Body of pancreas (tissue), 4 donors: Measurements from ENCODE around the gene PSMG3. TPM values are rescaled to one million over a fixed set of nuclear protein-coding genes. Genes with fewer than 3 reads are reported as not detected.

Experiments used
- ATAC-seq: fragments of 150-250 bp; one replicate; pipeline ENCODE4 v1.9.1; 2016
- DNase-seq, 4 donors: peaks; one replicate each; pipeline ENCODE4 v3.0.0-alpha.2; 2019
- H3K27ac ChIP-seq, 4 donors: fragments of 200-600 bp; sonication (generic); 1 replicate in 3 of 4; 2 replicates in 1 of 4; pipeline versions ENCODE4 v1.5.1 to v1.6.1; 2016 to 2019; ENCODE audit warnings: mild to moderate bottlenecking in 1 of 4, mixed read lengths in 1 of 4, moderate library complexity in 1 of 4
- H3K27me3 ChIP-seq, 2 donors: fragments of 200-600 bp; sonication (generic); one replicate each; pipeline ENCODE4 v1.6.0; 2016; ENCODE audit warnings: mild to moderate bottlenecking in 1 of 2
- H3K36me3 ChIP-seq, 2 donors: fragments of 200-600 bp; sonication (generic); replicated peaks in 1 of 2; 2 replicates each; pipeline ENCODE4 v1.5.1; 2016; ENCODE audit warnings: low read depth in 2 of 2; ENCODE audit not compliant: insufficient read depth in 1 of 2
- H3K4me1 ChIP-seq: fragments of 200-600 bp; sonication (generic); one replicate; pipeline ENCODE4 v1.6.0; 2016
- H3K4me3 ChIP-seq, 2 donors: fragments of 200-600 bp; sonication (generic); 1 replicate in 1 of 2; 2 replicates in 1 of 2; pipeline ENCODE4 v1.5.1; 2016 to 2019
- H3K9me3 ChIP-seq, 3 donors: fragments of 200-600 bp; sonication (generic); 1 replicate in 2 of 3; 2 replicates in 1 of 3; pipeline ENCODE4 v1.5.1; 2016
- POLR2A ChIP-seq, 3 donors: fragments of 450-650 bp; IDR thresholded peaks; one replicate each; pipeline ENCODE4 v1.6.1; 2016; ENCODE audit warnings: antibody characterized with exemption in 3 of 3, mild to moderate bottlenecking in 2 of 3
- WGBS, 2 donors: methylation state at CpG; one replicate each; pipeline ENCODE4 v1.1.5; 2017; 5-methylcytosine and 5-hydroxymethylcytosine counted together
- intact Hi-C: fragments of 100-400 bp; cut with DNase I; formaldehyde crosslinking; loops from one replicate; pipeline ENCODE4 v1.15.1; 2023
- total RNA-seq, 2 donors: library from RNA; depleted of rRNA; stranded (reverse); fragments of >200 nt; gene quantifications; one replicate each; pipeline ENCODE4 v1.1.0, GENCODE V29; 2016
- TF ChIP-seq, protein P1 (sequence below), 7 experiments: fragments of 450-650 bp in 4 of 7; fragments of 200-600 bp in 3 of 7; sonication (generic) in 3 of 7; IDR thresholded peaks; one replicate each; pipeline ENCODE4 v1.5.1; 2016 to 2019; ENCODE audit warnings: antibody characterized with exemption in 7 of 7

PSMG3 gene
- total RNA-seq, 2 donors from 2014 or later, result 34.0 to 39.6 TPM

DNA sequence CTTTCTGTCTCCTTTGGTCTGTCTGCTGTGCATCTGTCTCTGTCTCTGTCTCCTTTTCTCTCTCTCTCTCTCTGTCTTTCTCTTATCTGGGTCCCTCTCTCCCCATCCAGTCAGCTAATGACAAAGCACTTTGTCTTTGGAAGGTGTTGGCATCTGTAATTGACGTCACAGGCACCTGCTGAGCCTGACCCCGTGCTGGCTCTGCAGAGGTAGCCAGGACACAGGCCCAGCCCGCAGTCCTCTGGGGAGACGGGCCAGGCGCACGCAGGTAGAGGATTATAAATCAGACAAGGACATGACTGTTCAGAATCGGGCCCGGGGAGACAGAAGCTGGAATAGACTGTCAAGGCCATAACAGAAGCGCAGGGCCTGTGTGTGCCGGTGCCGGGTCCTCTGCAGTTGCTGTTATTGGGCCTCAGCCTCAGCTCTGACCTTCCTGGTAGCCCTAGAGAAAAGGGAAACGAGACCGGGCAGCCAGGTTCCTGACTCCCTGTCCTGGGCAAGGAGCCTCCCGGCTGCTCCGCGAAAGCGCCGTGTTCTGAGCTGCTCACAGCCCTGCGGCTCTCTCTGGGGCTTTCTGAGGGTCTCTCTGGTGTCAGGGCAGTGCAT, 10.7 kb upstream of the PSMG3 start:
- Histone ChIP-seq H3K4me1 (peaks cover 6% of the 10 kb centered on the region), H3K4me3 (no peak overlapping the region), H3K27me3 (no peaks in the 10 kb centered on the region), H3K27ac (no peak overlapping the region), H3K9me3 (no peaks in the 10 kb centered on the region), H3K36me3 (no peaks in the 10 kb centered on the region)
- 82 to 83% methylated on average over 19 of the region's 19 CpGs for WGBS, 2 donors
- no peak for DNase-seq
- intact Hi-C loops, result loop anchor here (5.0 kb wide), 1 partner anchor 767 kb away; no protein-coding TSS in a partner anchor
- TF ChIP-seq, protein P1, sequence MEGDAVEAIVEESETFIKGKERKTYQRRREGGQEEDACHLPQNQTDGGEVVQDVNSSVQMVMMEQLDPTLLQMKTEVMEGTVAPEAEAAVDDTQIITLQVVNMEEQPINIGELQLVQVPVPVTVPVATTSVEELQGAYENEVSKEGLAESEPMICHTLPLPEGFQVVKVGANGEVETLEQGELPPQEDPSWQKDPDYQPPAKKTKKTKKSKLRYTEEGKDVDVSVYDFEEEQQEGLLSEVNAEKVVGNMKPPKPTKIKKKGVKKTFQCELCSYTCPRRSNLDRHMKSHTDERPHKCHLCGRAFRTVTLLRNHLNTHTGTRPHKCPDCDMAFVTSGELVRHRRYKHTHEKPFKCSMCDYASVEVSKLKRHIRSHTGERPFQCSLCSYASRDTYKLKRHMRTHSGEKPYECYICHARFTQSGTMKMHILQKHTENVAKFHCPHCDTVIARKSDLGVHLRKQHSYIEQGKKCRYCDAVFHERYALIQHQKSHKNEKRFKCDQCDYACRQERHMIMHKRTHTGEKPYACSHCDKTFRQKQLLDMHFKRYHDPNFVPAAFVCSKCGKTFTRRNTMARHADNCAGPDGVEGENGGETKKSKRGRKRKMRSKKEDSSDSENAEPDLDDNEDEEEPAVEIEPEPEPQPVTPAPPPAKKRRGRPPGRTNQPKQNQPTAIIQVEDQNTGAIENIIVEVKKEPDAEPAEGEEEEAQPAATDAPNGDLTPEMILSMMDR (IDR thresholded peaks at IDR 0.05), result no peak
- no peak for TF ChIP-seq POLR2A (IDR thresholded peaks at IDR 0.05)
- ATAC-seq, result no peak

DNA sequence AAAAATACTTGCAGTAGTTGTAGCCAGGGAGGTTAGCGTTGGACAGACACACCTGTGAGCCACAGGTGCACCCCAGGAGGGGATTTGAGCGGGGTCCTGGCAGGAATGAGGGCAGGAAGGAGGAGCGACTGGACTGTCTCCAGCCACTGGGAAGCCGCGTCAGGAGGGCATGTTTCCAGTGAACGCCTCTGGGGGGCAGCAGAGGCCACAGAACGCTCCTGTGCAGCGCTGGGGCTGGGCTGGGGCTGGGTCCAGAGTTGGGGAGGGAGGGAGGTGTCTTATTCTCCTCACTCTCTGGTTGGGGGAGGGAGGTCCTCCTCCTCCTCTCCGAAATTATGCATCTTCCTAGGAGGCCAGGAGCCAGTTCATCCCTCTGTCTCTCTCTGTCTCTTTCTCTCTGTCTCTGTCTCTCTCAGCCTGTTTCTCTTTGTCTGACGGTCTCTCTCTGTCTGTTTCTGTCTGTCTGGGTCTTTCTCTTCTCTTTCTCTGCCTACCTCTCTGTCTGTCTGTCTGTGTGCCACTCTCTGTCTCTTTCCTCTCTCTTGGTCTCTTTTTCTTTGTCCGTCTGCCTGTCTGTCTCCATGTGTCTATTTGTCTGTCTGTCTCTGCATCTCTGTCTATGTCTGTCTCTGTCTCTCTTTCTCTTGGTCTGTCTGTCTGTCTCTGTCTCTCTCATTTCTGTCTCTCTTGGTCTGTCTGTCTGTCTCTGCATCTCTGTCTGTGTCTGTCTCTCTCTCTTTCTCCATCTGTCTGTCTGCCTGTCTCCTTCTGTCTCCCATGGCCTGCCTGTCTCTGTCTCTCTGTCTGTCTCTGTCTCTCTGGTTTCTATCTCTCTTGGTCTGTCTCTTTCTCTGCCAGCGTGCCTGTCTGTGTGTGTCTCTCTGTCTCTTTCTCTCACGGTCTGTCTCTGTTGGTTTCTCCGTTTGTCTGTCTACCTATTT, 9.9 kb upstream of the PSMG3 start:
- H3K27ac ChIP-seq, result no peak overlapping the region
- H3K4me1 ChIP-seq, result peaks cover 6% of the 10 kb centered on the region
- peak; percentile 95 for ATAC-seq
- no peaks in the 10 kb centered on the region for H3K36me3 ChIP-seq
- TF ChIP-seq, protein P1 (IDR thresholded peaks at IDR 0.05), result peak; percentile 61 to 80 (median 75)
- no peak for TF ChIP-seq POLR2A (IDR thresholded peaks at IDR 0.05)
- DNase-seq, result peak; percentile 63 to 72 (median 70)
- no peak overlapping the region for H3K4me3 ChIP-seq
- intact Hi-C loops, result loop anchor here (5.0 kb wide), 1 partner anchor 768 kb away; no protein-coding TSS in a partner anchor
- no peaks in the 10 kb centered on the region for H3K9me3 ChIP-seq
- WGBS, 2 donors, result 26 to 29% methylated on average over 13 to 14 of the region's 14 CpGs
- H3K27me3 ChIP-seq, result no peaks in the 10 kb centered on the region

DNA sequence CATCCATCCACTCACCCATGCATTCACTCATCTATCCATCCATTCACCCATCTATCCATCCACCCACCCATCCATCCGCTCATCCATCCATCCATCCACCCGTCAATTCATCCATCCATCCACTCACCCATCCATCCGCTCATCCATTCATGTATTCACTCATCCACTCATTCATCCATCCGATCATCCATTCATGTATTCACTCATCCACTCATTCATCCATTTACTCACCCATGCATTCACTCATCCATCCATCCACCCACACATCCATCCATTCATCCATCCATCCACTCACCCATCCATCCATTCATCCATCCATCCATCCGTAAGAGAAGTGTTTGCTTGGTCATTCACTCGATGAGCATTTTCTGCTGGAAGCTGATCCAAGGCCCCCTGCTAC, 8.7 kb upstream of the PSMG3 start:
- DNase-seq (no peak), ATAC-seq (no peak)
- H3K4me3 ChIP-seq, result no peak overlapping the region
- H3K27me3 ChIP-seq, result no peaks in the 10 kb centered on the region
- peaks cover 6% of the 10 kb centered on the region for H3K4me1 ChIP-seq
- no peak overlapping the region for H3K27ac ChIP-seq
- H3K36me3 ChIP-seq, result no peaks in the 10 kb centered on the region
- intact Hi-C loops, result no loop called here
- 84 to 85% methylated on average over 6 of the region's 6 CpGs for WGBS, 2 donors
- no peak for TF ChIP-seq POLR2A (IDR thresholded peaks at IDR 0.05)
- TF ChIP-seq, protein P1 (IDR thresholded peaks at IDR 0.05), result no peak
- no peaks in the 10 kb centered on the region for H3K9me3 ChIP-seq

DNA sequence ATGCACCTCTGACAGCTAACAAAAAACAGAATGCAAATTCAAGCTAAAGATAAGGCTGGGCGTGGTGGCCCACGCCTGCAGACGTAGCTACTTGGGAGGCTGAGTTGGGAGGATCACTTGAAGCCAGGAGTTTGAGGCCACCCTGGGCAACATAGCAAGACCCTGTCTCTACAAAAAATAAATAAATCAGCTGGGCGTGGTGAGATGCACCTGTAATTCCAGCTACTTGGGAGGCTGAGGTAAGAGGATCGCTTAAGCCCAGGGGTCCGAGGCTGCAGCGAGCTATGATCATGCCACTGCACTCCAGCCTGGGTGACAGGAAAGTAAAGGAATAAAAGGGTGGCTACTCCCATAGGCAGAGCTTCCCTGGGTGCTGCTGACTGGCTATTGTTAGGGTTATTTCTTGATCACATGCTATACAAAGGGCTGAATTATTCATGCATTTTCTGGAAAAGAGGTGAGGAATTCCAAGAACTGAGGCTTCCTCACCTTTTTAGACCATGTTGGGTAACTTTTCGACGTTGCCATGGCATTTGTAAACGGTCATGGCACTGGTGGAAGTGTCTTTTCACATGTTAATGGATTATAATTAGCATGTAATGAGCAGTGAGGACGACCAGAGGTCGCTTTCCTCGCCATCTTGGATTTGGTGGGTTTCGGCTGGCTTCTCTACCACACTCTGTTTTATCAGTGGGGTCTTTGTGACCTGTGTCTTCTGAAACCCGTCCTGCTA, 6.9 kb upstream of the PSMG3 start:
- no peaks in the 10 kb centered on the region for H3K27me3 ChIP-seq
- no peak for ATAC-seq
- peaks cover 9% of the 10 kb centered on the region for H3K4me1 ChIP-seq
- DNase-seq, result no peak
- H3K9me3 ChIP-seq, result no peaks in the 10 kb centered on the region
- WGBS, 2 donors, result 80 to 82% methylated on average over 14 to 15 of the region's 15 CpGs
- no peaks in the 10 kb centered on the region for H3K36me3 ChIP-seq
- no peak overlapping the region for H3K27ac ChIP-seq
- intact Hi-C loops, result no loop called here
- TF ChIP-seq, protein P1 (IDR thresholded peaks at IDR 0.05), result no peak
- TF ChIP-seq POLR2A (IDR thresholded peaks at IDR 0.05), result no peak
- H3K4me3 ChIP-seq, result no peak overlapping the region
